ENCODE results near the gene PLEKHG3.

The PLEKHG3 gene

DNA sequence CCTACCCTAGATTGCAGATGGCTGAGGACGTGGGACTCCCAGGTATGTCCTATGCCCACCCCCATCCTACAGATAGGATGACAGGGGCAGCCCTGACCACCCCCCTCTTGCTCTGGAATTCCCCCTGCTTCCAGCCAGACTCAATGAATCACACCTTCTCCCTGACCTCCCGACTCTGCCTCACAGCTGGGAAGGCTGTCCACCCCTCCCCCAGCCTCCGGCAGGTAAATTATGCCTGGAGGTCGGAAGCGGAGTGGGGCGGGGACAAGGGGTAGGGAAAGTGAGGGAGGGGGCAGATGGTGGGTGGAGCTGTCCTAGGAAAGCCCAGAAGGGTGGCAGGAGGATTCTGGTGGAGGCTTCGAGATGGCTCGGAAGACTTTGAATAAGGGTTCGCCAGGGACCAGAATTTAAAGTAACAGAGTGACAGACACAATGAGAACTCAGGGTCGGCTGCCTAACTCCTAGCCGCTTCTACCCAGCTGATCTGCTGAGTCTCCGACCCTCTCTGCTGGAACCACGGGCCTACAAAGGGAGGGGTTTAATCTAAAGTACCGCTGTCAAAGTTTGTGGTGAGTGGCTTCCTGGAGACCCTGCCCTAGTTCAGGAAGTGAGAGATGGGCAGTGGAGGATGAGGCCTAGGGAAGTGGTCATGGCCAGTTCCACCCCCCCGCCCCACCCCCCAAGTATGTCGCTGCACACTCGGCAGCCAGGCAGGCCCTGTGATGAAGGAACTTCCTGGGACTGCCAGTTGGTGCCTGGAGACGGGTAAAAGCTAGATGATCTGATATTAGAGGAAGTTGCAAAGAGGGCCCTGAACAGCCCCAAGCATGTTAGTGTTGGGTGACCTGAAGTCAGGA, 4.2 kb downstream of the PLEKHG3 start:
- Histone ChIP-seq H3K9ac (ENCODE audit: low read length) (no peak overlapping the region), H3K9me2 (replicated peaks; ENCODE audit: insufficient read depth, low read length) (no peaks in the 10 kb centered on the region), H3K27ac (ENCODE audit: low read length) (no peak overlapping the region), H3K9me3 (replicated peaks; ENCODE audit: insufficient read depth, low read length) (no peaks in the 10 kb centered on the region), H3K4me2 (ENCODE audit: low read depth, low read length) (no peak overlapping the region), H3K4me1 (ENCODE audit: low read length) (no peaks in the 10 kb centered on the region), H3K79me2 (ENCODE audit: low read length) (no peaks in the 10 kb centered on the region), H3K36me3 (replicated peaks; ENCODE audit: insufficient read depth, low read length) (no peaks in the 10 kb centered on the region), H2AFZ (ENCODE audit: low read length) (no peak overlapping the region), H3F3A (ENCODE audit: insufficient read depth, low read length) (no peaks in the 10 kb centered on the region), H4K20me1 (ENCODE audit: insufficient read depth, low read length) (no peaks in the 10 kb centered on the region), H3K27me3 (replicated peaks; ENCODE audit: insufficient read depth, low read length) (peaks cover 13% of the 10 kb centered on the region; the same call in 1 of the 2 replicates), H3K4me3 (ENCODE audit: low read length) (no peak overlapping the region)
- DNase-seq, result no peak
- TF ChIP-seq EZH2 (optimal IDR thresholded peaks at IDR 0.05; ENCODE audit: low read depth, low read length) (no peak), EZH2phosphoT487 (IDR thresholded peaks at IDR 0.05; ENCODE audit: low read length) (no peak)
- TF ChIP-seq, protein P1, sequence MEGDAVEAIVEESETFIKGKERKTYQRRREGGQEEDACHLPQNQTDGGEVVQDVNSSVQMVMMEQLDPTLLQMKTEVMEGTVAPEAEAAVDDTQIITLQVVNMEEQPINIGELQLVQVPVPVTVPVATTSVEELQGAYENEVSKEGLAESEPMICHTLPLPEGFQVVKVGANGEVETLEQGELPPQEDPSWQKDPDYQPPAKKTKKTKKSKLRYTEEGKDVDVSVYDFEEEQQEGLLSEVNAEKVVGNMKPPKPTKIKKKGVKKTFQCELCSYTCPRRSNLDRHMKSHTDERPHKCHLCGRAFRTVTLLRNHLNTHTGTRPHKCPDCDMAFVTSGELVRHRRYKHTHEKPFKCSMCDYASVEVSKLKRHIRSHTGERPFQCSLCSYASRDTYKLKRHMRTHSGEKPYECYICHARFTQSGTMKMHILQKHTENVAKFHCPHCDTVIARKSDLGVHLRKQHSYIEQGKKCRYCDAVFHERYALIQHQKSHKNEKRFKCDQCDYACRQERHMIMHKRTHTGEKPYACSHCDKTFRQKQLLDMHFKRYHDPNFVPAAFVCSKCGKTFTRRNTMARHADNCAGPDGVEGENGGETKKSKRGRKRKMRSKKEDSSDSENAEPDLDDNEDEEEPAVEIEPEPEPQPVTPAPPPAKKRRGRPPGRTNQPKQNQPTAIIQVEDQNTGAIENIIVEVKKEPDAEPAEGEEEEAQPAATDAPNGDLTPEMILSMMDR (IDR thresholded peaks at IDR 0.05; ENCODE audit: low read length), result no peak

DNA sequence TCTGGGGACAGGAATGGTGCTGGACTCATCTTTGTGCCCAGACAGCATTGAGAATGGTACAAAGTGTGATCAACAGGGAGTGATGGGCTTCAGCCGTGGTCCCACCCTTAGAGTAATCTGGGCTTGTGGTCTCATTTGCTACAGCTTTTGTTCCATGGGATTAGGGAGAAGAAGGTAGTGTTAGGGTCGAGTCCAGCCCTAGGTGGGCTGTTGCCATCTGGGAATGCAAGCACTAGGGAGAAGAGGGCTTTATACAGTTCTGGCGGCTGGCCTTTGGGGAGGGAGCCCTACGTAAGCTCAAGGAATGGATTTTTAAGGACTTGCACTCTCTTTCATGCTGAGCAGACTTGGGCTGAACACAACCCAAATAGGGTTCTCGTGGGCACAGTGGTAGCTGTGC, 4.9 kb downstream of the PLEKHG3 start:
- H3K9ac ChIP-seq (ENCODE audit: low read length), result no peak overlapping the region
- H3K9me2 ChIP-seq (replicated peaks; ENCODE audit: insufficient read depth, low read length), result no peaks in the 10 kb centered on the region
- H4K20me1 ChIP-seq (ENCODE audit: insufficient read depth, low read length), result no peaks in the 10 kb centered on the region
- TF ChIP-seq EZH2phosphoT487 (IDR thresholded peaks at IDR 0.05; ENCODE audit: low read length) (no peak), EZH2 (optimal IDR thresholded peaks at IDR 0.05; ENCODE audit: low read depth, low read length) (no peak)
- TF ChIP-seq, protein P1 (IDR thresholded peaks at IDR 0.05; ENCODE audit: low read length), result no peak
- no peak overlapping the region for H3K27ac ChIP-seq (ENCODE audit: low read length)
- no peaks in the 10 kb centered on the region for H3K4me1 ChIP-seq (ENCODE audit: low read length)
- DNase-seq, result no peak
- H3K36me3 ChIP-seq (replicated peaks; ENCODE audit: insufficient read depth, low read length), result no peaks in the 10 kb centered on the region
- H3K79me2 ChIP-seq (ENCODE audit: low read length), result no peaks in the 10 kb centered on the region
- no peaks in the 10 kb centered on the region for H3K9me3 ChIP-seq (replicated peaks; ENCODE audit: insufficient read depth, low read length)
- no peak overlapping the region for H3K4me2 ChIP-seq (ENCODE audit: low read depth, low read length)
- H3F3A ChIP-seq (ENCODE audit: insufficient read depth, low read length), result no peaks in the 10 kb centered on the region
- no peak overlapping the region for H3K4me3 ChIP-seq (ENCODE audit: low read length)
- no peak overlapping the region for H2AFZ ChIP-seq (ENCODE audit: low read length)
- peaks cover 11% of the 10 kb centered on the region; the same call in 1 of the 2 replicates for H3K27me3 ChIP-seq (replicated peaks; ENCODE audit: insufficient read depth, low read length)

DNA sequence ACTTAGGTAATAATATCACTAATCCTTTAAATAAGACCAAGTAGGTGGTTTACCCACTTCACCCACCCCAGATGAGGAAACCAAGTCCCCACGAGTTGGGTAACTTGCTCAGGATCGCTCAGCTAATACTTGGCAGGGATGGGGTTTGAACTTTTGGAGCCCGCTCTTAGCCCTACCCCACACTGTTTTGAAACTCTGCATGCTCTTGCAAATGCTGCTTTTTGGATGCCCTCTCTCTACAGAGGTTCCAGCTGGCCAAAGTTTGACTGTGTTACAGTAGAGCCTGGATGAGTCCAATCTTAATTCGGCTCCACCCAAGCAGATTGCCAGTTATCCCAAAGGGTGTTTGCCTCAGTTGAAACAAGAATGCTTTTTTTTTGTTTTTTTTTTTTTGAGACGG, 6.8 kb downstream of the PLEKHG3 start:
- no peak for DNase-seq
- TF ChIP-seq EZH2 (optimal IDR thresholded peaks at IDR 0.05; ENCODE audit: low read depth, low read length) (no peak), EZH2phosphoT487 (IDR thresholded peaks at IDR 0.05; ENCODE audit: low read length) (no peak)
- TF ChIP-seq, protein P1 (IDR thresholded peaks at IDR 0.05; ENCODE audit: low read length), result no peak
- Histone ChIP-seq H3K9me3 (replicated peaks; ENCODE audit: insufficient read depth, low read length) (no peaks in the 10 kb centered on the region), H3K9ac (ENCODE audit: low read length) (no peak overlapping the region), H3K27ac (ENCODE audit: low read length) (no peak overlapping the region), H3K4me3 (ENCODE audit: low read length) (no peak overlapping the region), H4K20me1 (ENCODE audit: insufficient read depth, low read length) (no peaks in the 10 kb centered on the region), H3K79me2 (ENCODE audit: low read length) (no peaks in the 10 kb centered on the region), H3F3A (ENCODE audit: insufficient read depth, low read length) (no peaks in the 10 kb centered on the region), H3K27me3 (replicated peaks; ENCODE audit: insufficient read depth, low read length) (no peaks in the 10 kb centered on the region), H3K4me2 (ENCODE audit: low read depth, low read length) (no peak overlapping the region), H3K36me3 (replicated peaks; ENCODE audit: insufficient read depth, low read length) (no peaks in the 10 kb centered on the region), H3K9me2 (replicated peaks; ENCODE audit: insufficient read depth, low read length) (no peaks in the 10 kb centered on the region), H3K4me1 (ENCODE audit: low read length) (no peaks in the 10 kb centered on the region), H2AFZ (ENCODE audit: low read length) (no peak overlapping the region)

All from MM.1S (cell line).